HG02981 (cell line): ENCODE measurements around the gene FLNC.

ENCODE experiments used
- ATAC-seq: cut with Tn5 transposase; IDR thresholded peaks from one replicate; pipeline ENCODE4 v1.9.1; 2021; ENCODE audit warnings: mild to moderate bottlenecking, moderate library complexity; ENCODE audit not compliant: unreplicated experiment

FLNC gene

GRCh38 chr7:128888039-128888755 is 58.0 kb downstream of the FLNC start:
- no peak for ATAC-seq

- no peak for ATAC-seq
Observed at GRCh38 chr7:128888756-128889095, 58.5 kb downstream of the FLNC start.

- ATAC-seq = no peak
Observed at GRCh38 chr7:128889121-128889520, 58.9 kb downstream of the FLNC start.

- ATAC-seq = no peak
Observed at GRCh38 chr7:128890306-128891109, 60.3 kb downstream of the FLNC start.

GRCh38 chr7:128891110-128891941 is 61.1 kb downstream of the FLNC start:
- ATAC-seq = no peak

- no peak for ATAC-seq
Observed at GRCh38 chr7:128891942-128892269, 61.7 kb downstream of the FLNC start.

GRCh38 chr7:128892521-128893250 is 62.5 kb downstream of the FLNC start:
- ATAC-seq = no peak

- no peak for ATAC-seq
Observed at GRCh38 chr7:128893251-128894100, 63.3 kb downstream of the FLNC start.

GRCh38 chr7:128894101-128894440 is 63.9 kb downstream of the FLNC start:
- no peak for ATAC-seq

- no peak for ATAC-seq
Observed at GRCh38 chr7:128895320-128895719, 65.1 kb downstream of the FLNC start.

GRCh38 chr7:128899392-128899791 is 69.2 kb downstream of the FLNC start:
- no peak for ATAC-seq

GRCh38 chr7:128900237-128900636 is 70.0 kb downstream of the FLNC start:
- ATAC-seq = no peak

GRCh38 chr7:128902761-128903585 is 72.8 kb downstream of the FLNC start:
- no peak for ATAC-seq

- no peak for ATAC-seq
Observed at GRCh38 chr7:128903621-128904361, 73.6 kb downstream of the FLNC start.

- peak; percentile 57 for ATAC-seq
Observed at GRCh38 chr7:128904381-128905197, 74.4 kb downstream of the FLNC start.

GRCh38 chr7:128906001-128906765 is 76.0 kb downstream of the FLNC start:
- no peak for ATAC-seq
